DND-41 (cell line): ENCODE measurements around the gene CALB2.

Experiments
- EZH2 ChIP-seq: IDR thresholded peaks from 3 replicates; pipeline ENCODE4 v1.6.1; 2012; ENCODE audit warnings: borderline replicate concordance, low read depth, mild to moderate bottlenecking, moderate library complexity, low read length, inconsistent platforms; ENCODE audit not compliant: severe bottlenecking
- TF ChIP-seq, protein P1 (sequence below): IDR thresholded peaks from 2 replicates; pipeline ENCODE4 v1.5.1; 2012; ENCODE audit warnings: borderline replicate concordance, low read length, moderate library complexity, mild to moderate bottlenecking; ENCODE audit not compliant: poor library complexity, severe bottlenecking; ENCODE audit errors: extremely low read depth

GRCh38 chr16:71340406-71340805, 18.1 kb upstream of the CALB2 start:
- TF ChIP-seq, protein P1, sequence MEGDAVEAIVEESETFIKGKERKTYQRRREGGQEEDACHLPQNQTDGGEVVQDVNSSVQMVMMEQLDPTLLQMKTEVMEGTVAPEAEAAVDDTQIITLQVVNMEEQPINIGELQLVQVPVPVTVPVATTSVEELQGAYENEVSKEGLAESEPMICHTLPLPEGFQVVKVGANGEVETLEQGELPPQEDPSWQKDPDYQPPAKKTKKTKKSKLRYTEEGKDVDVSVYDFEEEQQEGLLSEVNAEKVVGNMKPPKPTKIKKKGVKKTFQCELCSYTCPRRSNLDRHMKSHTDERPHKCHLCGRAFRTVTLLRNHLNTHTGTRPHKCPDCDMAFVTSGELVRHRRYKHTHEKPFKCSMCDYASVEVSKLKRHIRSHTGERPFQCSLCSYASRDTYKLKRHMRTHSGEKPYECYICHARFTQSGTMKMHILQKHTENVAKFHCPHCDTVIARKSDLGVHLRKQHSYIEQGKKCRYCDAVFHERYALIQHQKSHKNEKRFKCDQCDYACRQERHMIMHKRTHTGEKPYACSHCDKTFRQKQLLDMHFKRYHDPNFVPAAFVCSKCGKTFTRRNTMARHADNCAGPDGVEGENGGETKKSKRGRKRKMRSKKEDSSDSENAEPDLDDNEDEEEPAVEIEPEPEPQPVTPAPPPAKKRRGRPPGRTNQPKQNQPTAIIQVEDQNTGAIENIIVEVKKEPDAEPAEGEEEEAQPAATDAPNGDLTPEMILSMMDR, result no peak
- TF ChIP-seq EZH2, result no peak
